Right ventricle myocardium inferior (tissue), 1 donor: Measurements from ENCODE around the gene ABCC11. TPM values are rescaled to one million over a fixed set of nuclear protein-coding genes. Genes with fewer than 3 reads are reported as not detected.

ENCODE experiments used
- ATAC-seq: fragments of 200-7000 bp; cut with Tn5 transposase; one replicate; pipeline ENCODE4 v1.9.1; 2020; ENCODE audit warnings: mild to moderate bottlenecking, moderate library complexity
- DNase-seq: peaks from one replicate; pipeline ENCODE4 v3.0.0; 2021; ENCODE audit errors: missing footprints
- intact Hi-C: fragments of 100-400 bp; cut with DNase I; formaldehyde crosslinking; loops from one replicate; pipeline ENCODE4 v1.11.0; 2022
- total RNA-seq: library from RNA; stranded (reverse); fragmentation: NEBNext Ultra II Directional; extraction: Animal tissue kit (Norgen Biotek cat#: 25700); gene quantifications from one replicate; pipeline ENCODE4 v1.2.1, GENCODE V29; 2021
- donor health status: DM: no; HTN: yes; CAD: no; lungs with severe emphysema.

Gene ABCC11
- total RNA-seq, 1 donor from 2014 or later = not detected

DNA sequence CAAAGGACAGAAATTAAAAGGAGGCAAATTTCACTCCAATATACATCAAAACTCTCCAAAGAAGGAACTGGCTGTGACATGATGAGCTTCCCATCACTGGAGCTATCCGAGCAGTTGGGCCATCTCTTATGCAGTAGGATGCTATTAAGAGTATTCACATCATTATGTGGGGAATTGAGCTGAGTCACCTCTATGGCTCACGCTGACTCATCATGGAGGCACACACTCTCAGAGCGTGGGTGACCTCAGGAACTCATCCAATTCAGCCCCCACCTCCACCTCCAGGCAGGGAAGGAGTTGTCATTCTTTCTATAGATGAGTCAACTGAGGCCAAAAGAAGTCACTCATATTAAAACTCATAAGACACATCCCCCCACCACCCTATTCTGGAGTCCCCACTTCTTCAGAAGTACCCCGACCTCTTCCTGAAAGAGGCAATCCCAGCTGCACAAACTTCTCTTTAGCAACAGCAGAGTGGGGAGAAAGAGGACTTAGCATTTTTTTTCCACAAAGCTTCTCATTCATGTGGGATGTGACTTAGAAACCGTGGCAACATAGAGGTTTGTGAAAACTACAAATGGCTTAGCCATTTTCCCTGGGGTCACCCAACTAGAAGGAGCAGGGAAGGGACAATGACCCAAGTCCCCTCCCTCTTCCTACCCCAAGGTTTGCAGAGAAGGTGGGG is 124.1 kb downstream of the ABCC11 start:
- DNase-seq (no peak), ATAC-seq (no peak)
- intact Hi-C loops = no loop called here

DNA sequence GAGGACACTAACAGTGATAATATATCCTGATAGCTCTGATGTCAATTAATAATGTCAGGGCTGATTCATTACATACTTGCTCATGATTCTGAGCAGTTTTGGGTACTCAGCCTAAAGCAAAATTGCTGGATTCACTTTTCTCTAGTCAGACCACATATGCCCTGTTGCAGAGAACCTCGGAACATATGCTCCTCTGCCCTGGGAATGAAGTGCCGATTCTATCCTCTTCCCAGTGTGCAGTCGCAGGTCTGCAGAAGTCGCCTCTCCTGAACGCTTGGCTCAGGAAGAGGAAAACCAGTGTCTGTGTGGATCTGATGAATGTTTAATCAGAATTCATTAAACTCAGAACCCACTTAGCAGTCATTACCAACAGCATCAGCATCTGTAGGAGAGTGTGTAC is 126.1 kb downstream of the ABCC11 start:
- ATAC-seq (no peak), DNase-seq (no peak)
- intact Hi-C loops = no loop called here

DNA sequence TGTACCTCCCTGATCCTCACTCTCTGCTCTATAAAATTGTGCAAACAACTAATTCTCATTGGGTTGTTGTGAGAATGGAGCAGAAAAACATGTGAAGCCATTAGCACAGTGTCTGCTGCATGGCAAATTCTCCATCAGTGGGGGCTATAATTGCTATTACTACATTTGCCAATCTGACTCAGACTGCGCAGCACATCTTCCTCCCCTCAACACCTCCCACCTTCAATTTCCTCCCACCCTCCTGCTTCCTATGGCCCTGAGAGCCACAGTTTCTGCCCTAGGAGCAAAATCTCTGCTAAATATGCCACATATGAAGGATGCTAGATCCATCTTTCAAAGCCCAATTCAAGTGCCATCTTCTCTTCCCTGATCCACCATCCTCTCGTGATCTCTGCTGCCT is 128.5 kb downstream of the ABCC11 start:
- intact Hi-C loops = no loop called here
- ATAC-seq (no peak), DNase-seq (no peak)

DNA sequence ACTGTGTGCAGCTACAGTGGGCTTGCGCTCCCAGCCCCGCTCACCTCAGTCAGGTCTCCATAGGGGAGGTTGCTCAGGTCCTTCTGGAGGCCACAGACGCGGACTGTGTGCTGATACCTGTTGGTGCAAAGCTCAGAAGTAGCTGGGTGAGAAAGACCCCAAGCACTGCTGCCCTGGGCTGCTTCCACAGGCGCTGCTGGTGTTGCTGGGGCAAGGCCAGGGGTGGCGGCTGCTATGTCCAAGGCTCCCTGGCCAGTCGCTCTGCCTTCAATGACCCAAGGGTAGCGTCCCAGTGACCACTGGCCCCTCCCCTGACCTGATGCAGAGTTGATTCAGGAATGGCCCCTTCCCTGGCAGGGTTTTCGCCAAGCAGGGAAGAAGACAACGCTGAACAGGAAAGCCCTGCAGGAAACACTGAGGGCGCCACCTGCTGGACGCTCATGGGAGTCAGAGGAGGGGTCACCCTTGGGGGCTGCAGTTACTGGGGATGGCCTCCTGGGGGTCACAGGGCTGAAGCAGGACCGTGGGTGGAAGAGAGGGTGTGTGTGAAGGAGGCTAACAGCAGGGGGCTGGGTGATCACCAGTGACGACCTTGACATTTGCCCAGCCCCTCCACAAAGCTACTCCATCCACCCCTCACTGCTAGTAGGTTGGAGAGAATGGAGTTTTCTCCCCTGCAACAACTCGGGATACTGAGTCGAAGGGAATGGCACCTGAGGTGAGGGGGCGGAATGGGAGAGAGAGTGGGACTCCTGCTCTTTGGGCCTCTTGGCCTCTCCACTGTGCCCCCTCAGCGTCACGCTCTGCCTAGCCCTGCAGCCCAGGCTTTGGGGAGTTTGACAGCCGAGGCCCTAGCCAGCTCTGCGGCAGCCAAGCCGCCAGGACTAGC is 129.9 kb downstream of the ABCC11 start:
- intact Hi-C loops = no loop called here
- DNase-seq (no peak), ATAC-seq (no peak)

Other genes starting within 250 kb of the ABCC11 start
- 0.14 TPM for gene ABCC12, start 91.5 kb downstream of the ABCC11 start, total RNA-seq
- 61.3 TPM for gene LONP2, start 3.2 kb downstream of the ABCC11 start, total RNA-seq
- gene SIAH1, start 137.9 kb upstream of the ABCC11 start, total RNA-seq = 16.1 TPM